ENCODE measurements around the gene RMND5A.
"Not testable (repeated sequence)": the region's sequence is repeated elsewhere in the genome, so short reads cannot be mapped to it uniquely, and the experiment has no call there.

Gene RMND5A

GRCh38 chr2:86714579-86715173 is 5.4 kb upstream of the RMND5A start:
- not testable (repeated sequence) for DNase-seq

- DNase-seq: not testable (repeated sequence)
Measured at GRCh38 chr2:86719263-86719636, 841 bp upstream of the RMND5A start.

- DNase-seq: peak; percentile 49
Measured at GRCh38 chr2:86720540-86721320, 639 bp downstream of the RMND5A start.

GRCh38 chr2:86725706-86726105 is 5.6 kb downstream of the RMND5A start:
- not testable (repeated sequence) for DNase-seq

- not testable (repeated sequence) for DNase-seq
Measured at GRCh38 chr2:86732040-86732525, 12.0 kb downstream of the RMND5A start.

- DNase-seq: not testable (repeated sequence)
Measured at GRCh38 chr2:86732837-86733236, 12.7 kb downstream of the RMND5A start.

- DNase-seq: not testable (repeated sequence)
Measured at GRCh38 chr2:86733528-86733927, 13.4 kb downstream of the RMND5A start.

GRCh38 chr2:86734896-86735295 is 14.8 kb downstream of the RMND5A start:
- DNase-seq: not testable (repeated sequence)

GRCh38 chr2:86739485-86739884 is 19.4 kb downstream of the RMND5A start:
- DNase-seq: not testable (repeated sequence)

GRCh38 chr2:86739889-86740288 is 19.8 kb downstream of the RMND5A start:
- not testable (repeated sequence) for DNase-seq

GRCh38 chr2:86741889-86742498 is 21.9 kb downstream of the RMND5A start:
- DNase-seq: not testable (repeated sequence)

- DNase-seq: no peak
Measured at GRCh38 chr2:86744152-86744551, 24.1 kb downstream of the RMND5A start.

- no peak for DNase-seq
Measured at GRCh38 chr2:86746939-86747338, 26.8 kb downstream of the RMND5A start.

GRCh38 chr2:86747711-86748639 is 27.9 kb downstream of the RMND5A start:
- peak; percentile 71 for DNase-seq

- no peak for DNase-seq
Measured at GRCh38 chr2:86750240-86750839, 30.2 kb downstream of the RMND5A start.

- no peak for DNase-seq
Measured at GRCh38 chr2:86751778-86752177, 31.7 kb downstream of the RMND5A start.

- no peak for DNase-seq
Measured at GRCh38 chr2:86752934-86753333, 32.8 kb downstream of the RMND5A start.

GRCh38 chr2:86753606-86754005 is 33.5 kb downstream of the RMND5A start:
- no peak for DNase-seq

- DNase-seq: no peak
Measured at GRCh38 chr2:86758405-86758804, 38.3 kb downstream of the RMND5A start.

GRCh38 chr2:86760371-86760770 is 40.3 kb downstream of the RMND5A start:
- DNase-seq: no peak

GRCh38 chr2:86764661-86765309 is 44.7 kb downstream of the RMND5A start:
- peak; percentile 36 for DNase-seq

- no peak for DNase-seq
Measured at GRCh38 chr2:86765310-86765695, 45.2 kb downstream of the RMND5A start.
